ENCODE results near the gene PHACTR2.

- no peak for TF ChIP-seq CTCF (IDR thresholded peaks at IDR 0.05; ENCODE audit: low read length)
- no peak for TF ChIP-seq EZH2 (optimal IDR thresholded peaks at IDR 0.05; ENCODE audit: low read depth, low read length)
- no peak for TF ChIP-seq EZH2phosphoT487 (IDR thresholded peaks at IDR 0.05; ENCODE audit: low read length)
Observed at GRCh38 chr6:143647732-143648131, 30.0 kb upstream of the PHACTR2 start.

Data from MM.1S (cell line).